Astrocyte of the spinal cord (primary cell): ENCODE results near the gene RCN2.
A peak's percentile ranks its signal among the peaks of the same experiment; 100 is the strongest.
"Not testable (repeated sequence)": the region's sequence is repeated elsewhere in the genome, so short reads cannot be mapped to it uniquely, and the experiment has no call there.

Experiments
- DNase-seq: peaks from one replicate; pipeline ENCODE4 v3.0.0; 2011; ENCODE audit warnings: low read depth, low spot score
- H3K4me3 ChIP-seq: 2 replicates; pipeline ENCODE4 v1.5.1; 2011; ENCODE audit warnings: low read depth, mild to moderate bottlenecking, low read length, moderate library complexity
- CTCF ChIP-seq: IDR thresholded peaks from 2 replicates; pipeline ENCODE4 v1.5.1; 2012; ENCODE audit warnings: low read depth, mild to moderate bottlenecking, low read length, inconsistent platforms
- in situ Hi-C: cut with HindIII; loops from 2 replicates; pipeline ENCODE4 v1.10.0; 2017; ENCODE audit warnings: low sequenced_read_pairs

The RCN2 gene

DNA sequence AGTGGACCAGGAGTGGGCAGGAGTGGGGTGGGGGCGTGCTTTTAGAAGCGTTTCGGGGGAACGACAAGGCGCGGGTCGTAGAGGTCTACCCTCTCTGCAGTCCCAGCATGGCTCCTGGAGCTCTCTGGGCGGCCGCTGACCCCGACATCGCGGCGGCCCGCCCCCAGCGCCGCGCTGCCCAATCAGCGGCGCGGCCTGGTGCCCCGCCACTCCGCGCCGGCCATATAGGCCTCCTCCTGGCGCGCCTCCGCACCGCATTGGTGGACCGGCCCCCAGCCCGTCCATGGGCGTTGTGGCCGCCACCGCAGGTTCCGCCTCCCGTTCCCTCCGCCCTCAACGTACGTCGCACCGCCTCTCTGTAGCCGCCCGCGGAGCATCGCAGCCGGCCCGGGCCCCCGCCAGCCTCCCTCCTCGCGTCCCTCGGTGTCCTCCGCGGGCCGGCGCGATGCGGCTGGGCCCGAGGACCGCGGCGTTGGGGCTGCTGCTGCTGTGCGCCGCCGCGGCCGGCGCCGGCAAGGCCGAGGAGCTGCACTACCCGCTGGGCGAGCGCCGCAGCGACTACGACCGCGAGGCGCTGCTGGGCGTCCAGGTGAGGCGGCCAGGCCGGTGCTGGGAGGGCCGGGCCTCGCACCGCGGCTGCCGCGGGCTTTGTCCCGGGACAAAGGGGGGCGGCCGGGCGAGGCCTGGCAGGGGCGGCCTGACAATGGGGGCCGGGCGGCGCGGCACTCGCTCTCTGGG is at the start of gene RCN2:
Gene RCN2, plus strand, starts transcription at position 353 of the 738 bp plus-strand sequence. Its CDS starts 93 bp downstream, at position 446.
- no peak for TF ChIP-seq CTCF
- in situ Hi-C loops, result no loop called here
- DNase-seq, result peak; percentile 95
- peak within 1 kb of the TSS; percentile 62 for H3K4me3 ChIP-seq

- in situ Hi-C loops, result no loop called here
- DNase-seq, result no peak
- TF ChIP-seq CTCF, result no peak
- H3K4me3 ChIP-seq, result no peak overlapping the region
Measured at GRCh38 chr15:76885212-76885611, 46.3 kb upstream of the RCN2 start.

- DNase-seq, H3K4me3 ChIP-seq, in situ Hi-C loops: not testable (repeated sequence)
Measured at GRCh38 chr15:76887280-76888141, 44.0 kb upstream of the RCN2 start.

DNA sequence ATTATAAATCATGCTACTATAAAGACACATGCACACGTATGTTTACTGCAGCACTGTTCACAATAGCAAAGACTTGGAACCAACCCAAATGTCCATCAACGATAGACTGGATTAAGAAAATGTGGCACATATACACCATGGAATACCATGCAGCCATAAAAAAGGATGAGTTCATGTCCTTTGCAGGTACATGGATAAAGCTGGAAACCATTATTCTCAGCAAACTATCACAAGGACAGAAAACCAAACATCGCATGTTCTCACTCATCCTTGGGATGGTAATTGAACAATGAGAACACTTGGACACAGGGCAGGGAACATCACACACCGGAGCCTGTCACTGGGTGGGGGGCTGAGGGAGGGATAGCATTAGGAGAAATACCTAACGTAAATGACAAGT is 38.7 kb upstream of the RCN2 start:
- in situ Hi-C loops, H3K4me3 ChIP-seq, DNase-seq: not testable (repeated sequence)

DNA sequence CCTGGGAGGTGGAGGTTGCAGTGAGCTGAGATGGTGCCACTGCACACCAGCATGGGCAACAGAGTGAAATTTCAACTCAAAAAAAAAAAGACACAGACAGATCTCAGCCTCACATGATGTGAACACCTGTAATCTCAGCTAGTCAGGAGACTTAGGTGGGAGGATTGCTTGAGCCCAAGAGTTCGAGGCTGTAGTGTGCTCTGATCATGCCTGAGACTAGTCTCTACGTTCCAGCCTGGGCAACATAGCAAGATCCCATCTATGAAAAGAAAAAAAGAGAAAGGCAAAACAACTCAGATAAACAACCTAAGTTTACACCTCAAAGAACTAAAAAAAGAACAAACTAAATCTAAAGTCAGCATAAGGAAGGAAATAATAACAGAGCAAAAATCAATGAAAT is 37.4 kb upstream of the RCN2 start:
- no peak overlapping the region for H3K4me3 ChIP-seq
- no peak for TF ChIP-seq CTCF
- in situ Hi-C loops, result no loop called here
- no peak for DNase-seq

DNA sequence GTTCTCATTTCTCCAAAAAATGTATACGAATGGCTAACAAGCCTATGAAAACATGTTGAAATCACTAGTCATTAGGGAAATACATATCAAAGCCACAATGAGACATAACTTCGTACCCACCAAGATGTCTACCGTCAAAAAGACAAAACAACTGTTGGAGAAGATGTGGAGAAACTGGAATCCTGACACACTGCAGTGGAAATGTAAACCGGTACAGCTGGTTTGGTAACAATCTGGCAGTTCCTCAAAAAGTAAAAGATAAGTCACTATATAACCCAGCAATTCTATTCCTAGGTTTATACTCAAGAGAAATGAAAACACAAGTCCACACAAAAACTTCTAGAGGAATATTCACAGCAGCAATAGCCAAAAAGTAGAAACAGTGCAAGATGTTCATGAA is 33.4 kb upstream of the RCN2 start:
- in situ Hi-C loops, result no loop called here
- no peak overlapping the region for H3K4me3 ChIP-seq
- TF ChIP-seq CTCF, result no peak
- DNase-seq, result no peak

GRCh38 chr15:76899176-76899930 is 32.2 kb upstream of the RCN2 start:
- in situ Hi-C loops, DNase-seq, H3K4me3 ChIP-seq: not testable (repeated sequence)

GRCh38 chr15:76899931-76900310 is 31.6 kb upstream of the RCN2 start:
- DNase-seq, in situ Hi-C loops, H3K4me3 ChIP-seq: not testable (repeated sequence)
